H1 (cell line): ENCODE data around the gene SHLD2. TPM values are rescaled to one million over a fixed set of nuclear protein-coding genes. Genes with fewer than 3 reads are reported as not detected.
"Not testable (repeated sequence)": the region's sequence is repeated elsewhere in the genome, so short reads cannot be mapped to it uniquely, and the experiment has no call there.

Source experiments
- CTCF ChIA-PET: fragments of 300-600 bp; sonication (Branson Sonifier 250); formaldehyde crosslinking; loops from one replicate; lab custom pipeline; 2021; ENCODE audit not compliant: partially characterized antibody; lab: Charles Lee
- POLR2A ChIA-PET: fragments of 300-600 bp; sonication (Branson Sonifier 250); formaldehyde crosslinking; loops from one replicate; lab custom pipeline; 2021; ENCODE audit warnings: inconsistent platforms; ENCODE audit not compliant: partially characterized antibody; lab: Charles Lee
- DNase-seq, 2 experiments: peaks; one replicate each; pipeline versions ENCODE4 v3.0.0 to v3.0.0-alpha.2; 2010 to 2022; ENCODE audit warnings: low spot score in 2 of 2, low read depth in 1 of 2, mixed read lengths in 1 of 2
- FAIRE-seq: peaks from 2 replicates; lab custom pipeline; 2011; peaks lifted over from hg19 to GRCh38; lab: Jason Lieb, UNC
- H2AFZ ChIP-seq: 2 replicates; pipeline ENCODE4 v1.8.1; 2012; ENCODE audit warnings: low read length, inconsistent platforms
- H2AK5ac ChIP-seq: 2 replicates; pipeline ENCODE4 v1.6.1; 2013; ENCODE audit warnings: low read depth, low read length
- H2BK120ac ChIP-seq: replicated peaks from 2 replicates; pipeline ENCODE3; 2013; ENCODE audit warnings: low read depth, low read length, inconsistent platforms
- H2BK12ac ChIP-seq: 2 replicates; pipeline ENCODE4 v1.6.1; 2013; ENCODE audit warnings: low read depth, low read length
- H2BK15ac ChIP-seq: 2 replicates; pipeline ENCODE4 v1.6.1; 2013; ENCODE audit warnings: low read length
- H2BK20ac ChIP-seq: 2 replicates; pipeline ENCODE4 v1.6.1; 2013; ENCODE audit warnings: low read length
- H2BK5ac ChIP-seq: 2 replicates; pipeline ENCODE4 v1.6.1; 2013; ENCODE audit warnings: low read depth, low read length
- H3K14ac ChIP-seq: 2 replicates; pipeline ENCODE4 v1.6.1; 2013; ENCODE audit warnings: inconsistent platforms; ENCODE audit not compliant: insufficient read length
- H3K18ac ChIP-seq: 2 replicates; pipeline ENCODE4 v1.6.1; 2013; ENCODE audit warnings: low read length; ENCODE audit errors: extremely low read depth
- H3K23ac ChIP-seq: 2 replicates; pipeline ENCODE4 v1.6.1; 2013; ENCODE audit warnings: inconsistent platforms; ENCODE audit not compliant: insufficient read length
- H3K23me2 ChIP-seq: 2 replicates; pipeline ENCODE4 v1.6.1; 2013; ENCODE audit warnings: low read depth, low read length
- H3K27ac ChIP-seq: 2 replicates; pipeline ENCODE4 v1.6.1; 2011; ENCODE audit warnings: low read depth, low read length, inconsistent platforms
- H3K27me3 ChIP-seq, 4 experiments: replicated peaks in 1 of 4; 1 replicate in 1 of 4; 2 replicates in 3 of 4; pipeline versions ENCODE4 v1.6.1 to v1.8.1; 2011 to 2013; ENCODE audit warnings: low read length in 3 of 4, mild to moderate bottlenecking in 3 of 4, inconsistent platforms in 2 of 4, mixed read lengths in 2 of 4, moderate library complexity in 1 of 4; ENCODE audit not compliant: control insufficient read depth in 3 of 4, insufficient read depth in 3 of 4; ENCODE audit errors: extremely low read depth in 1 of 4
- H3K36me3 ChIP-seq, 4 experiments: 2 replicates each; pipeline versions ENCODE4 v1.6.1 to v1.8.1; 2011 to 2013; ENCODE audit warnings: mild to moderate bottlenecking in 4 of 4, low read length in 3 of 4, moderate library complexity in 2 of 4, control low read depth in 1 of 4, inconsistent platforms in 1 of 4; ENCODE audit not compliant: insufficient read depth in 4 of 4, control insufficient read depth in 2 of 4
- H3K4ac ChIP-seq: replicated peaks from 2 replicates; pipeline ENCODE3; 2013; ENCODE audit warnings: low read length, low read depth, mixed read lengths, inconsistent platforms; ENCODE audit not compliant: insufficient read length
- H3K4me1 ChIP-seq, 4 experiments: replicated peaks in 1 of 4; 1 replicate in 1 of 4; 2 replicates in 3 of 4; pipeline versions ENCODE4 v1.6.1 to v1.8.1; 2011 to 2013; ENCODE audit warnings: low read length in 3 of 4, inconsistent platforms in 2 of 4, mixed read lengths in 1 of 4; ENCODE audit not compliant: insufficient read depth in 4 of 4, control insufficient read depth in 3 of 4
- H3K4me2 ChIP-seq, 2 experiments: 2 replicates each; pipeline versions ENCODE4 v1.6.1 to v1.8.1; 2011 to 2013; ENCODE audit warnings: low read depth in 2 of 2, low read length in 2 of 2, control low read depth in 1 of 2, inconsistent platforms in 1 of 2, mild to moderate bottlenecking in 1 of 2; ENCODE audit not compliant: insufficient read depth in 1 of 2
- H3K4me3 ChIP-seq, 4 experiments: fragments of 200-600, 300-600 bp in 1 of 4; sonication (generic), shearing (Covaris generic), sonication (Bioruptor Twin) in 1 of 4; 2 replicates each; pipeline versions ENCODE4 v1.5.1 to v1.8.1; 2011 to 2016; ENCODE audit warnings: low read length in 4 of 4, low read depth in 3 of 4, control low read depth in 2 of 4, inconsistent platforms in 2 of 4, mild to moderate bottlenecking in 2 of 4, mixed read lengths in 1 of 4, moderate library complexity in 1 of 4; ENCODE audit not compliant: insufficient read depth in 2 of 4; ENCODE audit errors: extremely low read depth in 1 of 4
- H3K56ac ChIP-seq: replicated peaks from 2 replicates; pipeline ENCODE3; 2013; ENCODE audit warnings: low read depth, mild to moderate bottlenecking, mixed read lengths, low read length, inconsistent platforms; ENCODE audit not compliant: insufficient read length
- H3K79me1 ChIP-seq: 2 replicates; pipeline ENCODE4 v1.6.1; 2013; ENCODE audit warnings: low read depth, low read length, control low read depth
- H3K79me2 ChIP-seq, 2 experiments: 2 replicates each; pipeline versions ENCODE4 v1.6.1 to v1.8.1; 2012 to 2013; ENCODE audit warnings: low read length in 2 of 2, mild to moderate bottlenecking in 2 of 2, inconsistent platforms in 1 of 2; ENCODE audit not compliant: insufficient read depth in 2 of 2, control insufficient read depth in 1 of 2
- H3K9ac ChIP-seq, 4 experiments: replicated peaks in 1 of 4; 1 replicate in 1 of 4; 2 replicates in 3 of 4; pipeline versions ENCODE4 v1.6.1 to v1.8.1; 2011 to 2013; ENCODE audit warnings: low read depth in 3 of 4, low read length in 3 of 4, control low read depth in 2 of 4, mild to moderate bottlenecking in 2 of 4, moderate library complexity in 2 of 4, inconsistent platforms in 1 of 4; ENCODE audit errors: extremely low read depth in 1 of 4
- H3K9me3 ChIP-seq, 2 experiments: 2 replicates each; pipeline versions ENCODE4 v1.6.1 to v1.8.1; 2012 to 2013; ENCODE audit warnings: mild to moderate bottlenecking in 2 of 2, moderate library complexity in 2 of 2, control low read depth in 1 of 2, inconsistent platforms in 1 of 2, low read depth in 1 of 2, low read length in 1 of 2, mixed read lengths in 1 of 2; ENCODE audit not compliant: insufficient read depth in 2 of 2
- H4K20me1 ChIP-seq, 2 experiments: replicated peaks in 1 of 2; 2 replicates each; pipeline versions ENCODE3 to v1.8.1; 2011 to 2013; ENCODE audit warnings: inconsistent platforms in 2 of 2, low read length in 2 of 2, mild to moderate bottlenecking in 1 of 2; ENCODE audit not compliant: insufficient read depth in 2 of 2, control insufficient read depth in 1 of 2
- H4K5ac ChIP-seq: 2 replicates; pipeline ENCODE4 v1.6.1; 2013; ENCODE audit warnings: low read length, low read depth, mixed read lengths, inconsistent platforms; ENCODE audit not compliant: insufficient read length
- H4K8ac ChIP-seq: 2 replicates; pipeline ENCODE4 v1.8.0; 2013; ENCODE audit warnings: mild to moderate bottlenecking, moderate library complexity, low read length, inconsistent platforms; ENCODE audit not compliant: insufficient read depth; ENCODE audit errors: extremely low read depth
- H4K91ac ChIP-seq: replicated peaks from 2 replicates; pipeline ENCODE3; 2013; ENCODE audit warnings: low read length, mixed read lengths, inconsistent platforms; ENCODE audit not compliant: insufficient read length
- WGBS, 2 experiments: shearing (Covaris generic) in 1 of 2; methylation state at CpG; one replicate each; pipeline versions ENCODE4 v1.1.6 to v1.1.7; 2013 to 2015; ENCODE audit warnings: low lambda C conversion rate in 2 of 2, mixed read lengths in 2 of 2, inconsistent platforms in 1 of 2, low coverage in 1 of 2, missing lambda C conversion rate in 1 of 2; ENCODE audit not compliant: insufficient replicate concordance in 2 of 2, insufficient coverage in 1 of 2, insufficient read length in 1 of 2; ENCODE audit errors: extremely low coverage in 1 of 2, missing lambda C conversion rate in 1 of 2; 5-methylcytosine and 5-hydroxymethylcytosine counted together
- polyA plus RNA-seq, 7 experiments: library from polyadenylated mRNA; depleted of rRNA in 3 of 7; stranded (reverse) in 5 of 7; unstranded in 2 of 7; fragments of >200 nt in 5 of 7; fragments of 200-250 nt in 2 of 7; gene quantifications; 1 replicate in 5 of 7; 2 replicates in 1 of 7; 4 replicates in 1 of 7; pipeline versions ENCODE4 v1.2.1 to v1.2.3, GENCODE V29; 2011 to 2013; ENCODE audit warnings: missing spikeins in 2 of 7, mixed read lengths in 2 of 7
- total RNA-seq: library from RNA; stranded (reverse); fragmentation: NEBNext Ultra II Directional; extraction: Animal tissue kit (Norgen Biotek cat#: 25700); gene quantifications from 2 replicates; pipeline ENCODE4 v1.2.1, GENCODE V29; 2021

The SHLD2 gene
- total and polyA plus RNA-seq, 2 of the 8 experiments (the other 6 are each of a cell fraction or from before 2014, with no cell fraction given), result 7.9 to 32.4 TPM

- CTCF ChIA-PET, H3K18ac ChIP-seq, H2BK15ac ChIP-seq, FAIRE-seq, H3K27me3 ChIP-seq, H3K27ac ChIP-seq, H3K4me1 ChIP-seq, H2BK5ac ChIP-seq, H4K20me1 ChIP-seq, H4K8ac ChIP-seq, H4K5ac ChIP-seq, H3K79me2 ChIP-seq, H3K36me3 ChIP-seq, H2BK120ac ChIP-seq, H3K23me2 ChIP-seq, H2BK12ac ChIP-seq, H3K4ac ChIP-seq, H3K23ac ChIP-seq, H3K4me2 ChIP-seq, H3K9ac ChIP-seq, H3K4me3 ChIP-seq, H2AFZ ChIP-seq, H4K91ac ChIP-seq, H3K9me3 ChIP-seq, H3K79me1 ChIP-seq, DNase-seq, H3K14ac ChIP-seq, H2AK5ac ChIP-seq, H2BK20ac ChIP-seq, POLR2A ChIA-PET, H3K56ac ChIP-seq: not testable (repeated sequence)
- whole genome bisulfite sequencing, 2 experiments, result 81% methylated on average over 3 of the region's 4 CpGs; no CpG with 5 or more reads in 1 of the 2 experiments
These were observed 28.3 kb downstream of the SHLD2 start for GRCh38 chr10:87123351-87123750.

GRCh38 chr10:87127048-87127447, 32.0 kb downstream of the SHLD2 start:
- H3K9ac ChIP-seq, H4K5ac ChIP-seq, H2BK5ac ChIP-seq, H3K18ac ChIP-seq, POLR2A ChIA-PET, H2AK5ac ChIP-seq, H2BK120ac ChIP-seq, H4K91ac ChIP-seq, H2BK12ac ChIP-seq, H3K79me1 ChIP-seq, H3K27ac ChIP-seq, H3K4ac ChIP-seq, H3K4me3 ChIP-seq, H4K20me1 ChIP-seq, H2BK15ac ChIP-seq, H3K27me3 ChIP-seq, H3K23me2 ChIP-seq, H2AFZ ChIP-seq, H3K14ac ChIP-seq, H3K56ac ChIP-seq, H3K9me3 ChIP-seq, H3K4me1 ChIP-seq, DNase-seq, H3K79me2 ChIP-seq, H4K8ac ChIP-seq, H2BK20ac ChIP-seq, H3K36me3 ChIP-seq, FAIRE-seq, H3K23ac ChIP-seq, H3K4me2 ChIP-seq: not testable (repeated sequence)
- 100% methylated on average over 1 of the region's 2 CpGs; no CpG with 5 or more reads in 1 of the 2 experiments for WGBS, 2 experiments
- CTCF ChIA-PET, result interaction anchor here (0.6 kb wide), 1 partner anchor 21 kb away, joined by 3 read pairs; no protein-coding TSS in a partner anchor
